ENCODE measurements around the gene ZNF75A.

DNA sequence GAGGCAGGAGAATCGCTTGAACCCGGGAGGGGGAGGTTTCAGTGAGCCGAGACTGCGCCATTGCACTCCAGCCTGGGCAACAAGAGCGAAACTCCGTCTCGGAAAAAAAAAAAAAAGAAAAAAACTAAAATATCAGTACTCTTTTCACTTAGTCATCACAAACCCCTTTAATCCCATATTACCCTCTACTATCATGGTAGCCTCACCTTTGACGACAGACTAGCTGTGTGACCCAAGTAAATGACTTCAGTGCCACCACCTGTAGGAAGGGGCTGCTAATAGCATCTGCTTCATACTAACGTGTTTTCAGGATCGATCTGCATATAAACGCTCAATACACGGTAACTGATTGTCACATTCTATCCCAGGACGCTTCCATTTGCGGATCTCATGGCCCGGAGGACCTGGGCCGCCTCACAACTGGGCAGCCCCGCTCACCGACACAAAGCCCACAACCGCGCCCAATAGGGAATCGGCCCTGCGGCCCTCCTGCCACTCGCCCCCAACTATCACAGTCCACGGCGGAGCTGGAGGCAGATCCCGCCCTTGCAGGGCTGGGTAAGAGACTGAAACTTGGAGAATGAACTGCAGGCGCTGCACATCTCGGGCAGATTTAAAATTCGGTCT, 23.1 kb upstream of the ZNF75A start:
- TF ChIP-seq, protein P1, sequence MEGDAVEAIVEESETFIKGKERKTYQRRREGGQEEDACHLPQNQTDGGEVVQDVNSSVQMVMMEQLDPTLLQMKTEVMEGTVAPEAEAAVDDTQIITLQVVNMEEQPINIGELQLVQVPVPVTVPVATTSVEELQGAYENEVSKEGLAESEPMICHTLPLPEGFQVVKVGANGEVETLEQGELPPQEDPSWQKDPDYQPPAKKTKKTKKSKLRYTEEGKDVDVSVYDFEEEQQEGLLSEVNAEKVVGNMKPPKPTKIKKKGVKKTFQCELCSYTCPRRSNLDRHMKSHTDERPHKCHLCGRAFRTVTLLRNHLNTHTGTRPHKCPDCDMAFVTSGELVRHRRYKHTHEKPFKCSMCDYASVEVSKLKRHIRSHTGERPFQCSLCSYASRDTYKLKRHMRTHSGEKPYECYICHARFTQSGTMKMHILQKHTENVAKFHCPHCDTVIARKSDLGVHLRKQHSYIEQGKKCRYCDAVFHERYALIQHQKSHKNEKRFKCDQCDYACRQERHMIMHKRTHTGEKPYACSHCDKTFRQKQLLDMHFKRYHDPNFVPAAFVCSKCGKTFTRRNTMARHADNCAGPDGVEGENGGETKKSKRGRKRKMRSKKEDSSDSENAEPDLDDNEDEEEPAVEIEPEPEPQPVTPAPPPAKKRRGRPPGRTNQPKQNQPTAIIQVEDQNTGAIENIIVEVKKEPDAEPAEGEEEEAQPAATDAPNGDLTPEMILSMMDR (conservative IDR thresholded peaks at IDR 0.05; ENCODE audit: low read depth, low read length), result no peak
- TF ChIP-seq RAD21 (IDR thresholded peaks at IDR 0.05; ENCODE audit: low read length) (no peak), POLR2A (IDR thresholded peaks at IDR 0.05; ENCODE audit: low read depth, low read length) (no peak), MXI1 (IDR thresholded peaks at IDR 0.05; ENCODE audit: borderline replicate concordance, low read depth, low read length) (no peak)

All from IMR-90 (cell line).